ENCODE measurements around the gene NDUFS1. TPM values are rescaled to one million over a fixed set of nuclear protein-coding genes. Genes with fewer than 3 reads are reported as not detected.
"Not testable (repeated sequence)": the region's sequence is repeated elsewhere in the genome, so short reads cannot be mapped to it uniquely, and the experiment has no call there.

Gene NDUFS1
- total RNA-seq: 47.3 and 50.1 TPM in 2 replicates

- Mint-ChIP-seq H3K27ac (peak within 1 kb of the TSS; percentile 97), H3K36me3 (ENCODE audit: low read depth) (peaks cover 58% of the 10 kb centered on the region), H3K4me3 (peak within 1 kb of the TSS; percentile 99), H3K4me1 (peaks cover 56% of the 10 kb centered on the region), H3K9me3 (no peaks in the 10 kb centered on the region), H3K27me3 (no peaks in the 10 kb centered on the region)
- peak; percentile 88 for ATAC-seq (ENCODE audit: low read depth)
- intact Hi-C loops (cut with micrococcal nuclease): loop anchor here (1.0 to 10.0 kb wide), 10 partner anchors 73 to 1865 kb away; partner anchors contain the start of genes CCNYL1, FASTKD2, INO80D and MDH1B
- no peak for TF ChIP-seq CTCF (IDR thresholded peaks at IDR 0.05)
- POLR2A ChIA-PET: interaction anchor here (0.6 to 3.1 kb wide), 8 partner anchors 9 to 1005 kb away, joined by 4 to 25 read pairs (median 6); partner anchors contain the start of genes FASTKD2, INO80D, MDH1B and ZDBF2
- peak; percentile 90 for DNase-seq
- CTCF ChIA-PET: no interaction called here
Observed at GRCh38 chr2:206159346-206160124, at the start of gene NDUFS1, which contains the start of gene EEF1B2. Gene NDUFS1 (minus strand): TSS chr2:206159444. CDS start chr2:206153678, 5,766 bp downstream. Gene EEF1B2 (plus strand): TSS chr2:206159895. CDS start chr2:206159980, 85 bp downstream.

- H3K9me3 Mint-ChIP-seq: no peaks in the 10 kb centered on the region
- ATAC-seq (ENCODE audit: low read depth) (no peak), DNase-seq (no peak)
- no peaks in the 10 kb centered on the region for H3K4me1 Mint-ChIP-seq
- POLR2A ChIA-PET: interaction anchor here (0.7 kb wide), 1 partner anchor 36 kb away, joined by 4 read pairs; no protein-coding TSS in a partner anchor
- CTCF ChIA-PET: no interaction called here
- no peak for TF ChIP-seq CTCF (IDR thresholded peaks at IDR 0.05)
- no peaks in the 10 kb centered on the region for H3K36me3 Mint-ChIP-seq (ENCODE audit: low read depth)
- H3K4me3 Mint-ChIP-seq: no peak overlapping the region
- intact Hi-C loops (cut with micrococcal nuclease): no loop called here
- H3K27ac Mint-ChIP-seq: no peak overlapping the region
- peaks cover 6% of the 10 kb centered on the region for H3K27me3 Mint-ChIP-seq
Observed at GRCh38 chr2:206208900-206209299, 49.7 kb upstream of the NDUFS1 start.

GRCh38 chr2:206207316-206207715 lies 48.1 kb upstream of the NDUFS1 start:
- POLR2A ChIA-PET; H3K27me3 Mint-ChIP-seq; H3K9me3 Mint-ChIP-seq; DNase-seq; H3K36me3 Mint-ChIP-seq (ENCODE audit: low read depth); H3K4me3 Mint-ChIP-seq; H3K27ac Mint-ChIP-seq; CTCF ChIA-PET; ATAC-seq (ENCODE audit: low read depth); intact Hi-C loops (cut with micrococcal nuclease); H3K4me1 Mint-ChIP-seq: not testable (repeated sequence)

GRCh38 chr2:206204710-206205109 lies 45.5 kb upstream of the NDUFS1 start:
- Mint-ChIP-seq H3K27ac (no peak overlapping the region), H3K4me3 (no peak overlapping the region), H3K4me1 (no peaks in the 10 kb centered on the region), H3K27me3 (peaks cover 6% of the 10 kb centered on the region), H3K36me3 (ENCODE audit: low read depth) (no peaks in the 10 kb centered on the region), H3K9me3 (no peaks in the 10 kb centered on the region)
- ATAC-seq (ENCODE audit: low read depth): no peak
- POLR2A ChIA-PET: no interaction called here
- CTCF ChIA-PET: no interaction called here
- intact Hi-C loops (cut with micrococcal nuclease): no loop called here
- TF ChIP-seq CTCF (IDR thresholded peaks at IDR 0.05): no peak
- DNase-seq: no peak

GRCh38 chr2:206203331-206203730 lies 44.1 kb upstream of the NDUFS1 start:
- TF ChIP-seq CTCF (IDR thresholded peaks at IDR 0.05): no peak
- no peak for ATAC-seq (ENCODE audit: low read depth)
- intact Hi-C loops (cut with micrococcal nuclease): no loop called here
- peaks cover 12% of the 10 kb centered on the region for H3K27me3 Mint-ChIP-seq
- no peaks in the 10 kb centered on the region for H3K36me3 Mint-ChIP-seq (ENCODE audit: low read depth)
- DNase-seq: no peak
- no peak overlapping the region for H3K4me3 Mint-ChIP-seq
- CTCF ChIA-PET: no interaction called here
- H3K27ac Mint-ChIP-seq: no peak overlapping the region
- POLR2A ChIA-PET: no interaction called here
- no peaks in the 10 kb centered on the region for H3K9me3 Mint-ChIP-seq
- no peaks in the 10 kb centered on the region for H3K4me1 Mint-ChIP-seq
